ENCODE results near the gene SLC22A23.

The SLC22A23 gene

GRCh38 chr6:3285049-3285639 is 171.7 kb downstream of the SLC22A23 start:
- TF ChIP-seq CTCF (IDR thresholded peaks at IDR 0.05; ENCODE audit: low read depth, low read length), result no peak
- no peak overlapping the region for H3K4me3 ChIP-seq (ENCODE audit: low read depth, low read length)

GRCh38 chr6:3284436-3284876 is 172.4 kb downstream of the SLC22A23 start:
- no peak for TF ChIP-seq CTCF (IDR thresholded peaks at IDR 0.05; ENCODE audit: low read depth, low read length)
- no peak overlapping the region for H3K4me3 ChIP-seq (ENCODE audit: low read depth, low read length)

GRCh38 chr6:3283641-3284435 is 173.0 kb downstream of the SLC22A23 start:
- H3K4me3 ChIP-seq (ENCODE audit: low read depth, low read length), result no peak overlapping the region
- no peak for TF ChIP-seq CTCF (IDR thresholded peaks at IDR 0.05; ENCODE audit: low read depth, low read length)

- TF ChIP-seq CTCF (IDR thresholded peaks at IDR 0.05; ENCODE audit: low read depth, low read length), result no peak
These were observed 173.6 kb downstream of the SLC22A23 start for GRCh38 chr6:3283241-3283640.

GRCh38 chr6:3282476-3283236 is 174.2 kb downstream of the SLC22A23 start:
- TF ChIP-seq CTCF (IDR thresholded peaks at IDR 0.05; ENCODE audit: low read depth, low read length), result no peak
- no peak overlapping the region for H3K4me3 ChIP-seq (ENCODE audit: low read depth, low read length)

More at GRCh38 chr6:3283241-3283640, 173.6 kb downstream of the SLC22A23 start:
- H3K4me3 ChIP-seq (ENCODE audit: low read depth, low read length), result no peak overlapping the region

GRCh38 chr6:3281631-3282475 is 175.0 kb downstream of the SLC22A23 start:
- H3K4me3 ChIP-seq (ENCODE audit: low read depth, low read length), result no peak overlapping the region

More at GRCh38 chr6:3281631-3282475, 175.0 kb downstream of the SLC22A23 start:
- TF ChIP-seq CTCF (IDR thresholded peaks at IDR 0.05; ENCODE audit: low read depth, low read length), result no peak

Data from WI38 (cell line).